ENCODE measurements around the gene TTI1. TPM values are rescaled to one million over a fixed set of nuclear protein-coding genes. Genes with fewer than 3 reads are reported as not detected.

Gene TTI1
- polyA plus RNA-seq, 1 of the 3 experiments (the other 2 are of a cell fraction), result 15.6 TPM

DNA sequence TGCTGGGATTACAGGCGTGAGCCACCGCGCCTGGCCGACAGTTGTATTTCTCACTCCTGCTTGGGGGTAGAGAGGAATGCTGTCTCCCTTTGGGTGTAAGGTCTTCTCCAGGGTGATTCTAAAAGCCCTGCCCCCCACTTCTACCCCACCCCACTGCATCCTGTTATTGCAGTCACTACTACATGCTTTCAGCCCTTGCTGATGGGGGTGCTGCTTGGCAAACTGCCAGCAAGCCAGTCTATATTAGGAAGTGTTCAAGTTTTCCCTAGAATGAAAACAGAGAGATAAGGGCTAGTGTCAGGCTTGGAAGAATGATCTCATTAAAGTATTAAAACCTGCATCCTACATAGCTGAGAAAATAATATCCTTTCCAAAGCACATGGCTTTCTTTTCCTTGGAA is 31.3 kb downstream of the TTI1 start:
- Histone ChIP-seq H3F3A (replicated peaks; ENCODE audit: insufficient read depth) (peaks cover 25% of the 10 kb centered on the region), H3K4me1 (ENCODE audit: control insufficient read depth in 1 of 2, insufficient read depth in 2 of 2, low read depth in 1 of 2, low read length in 1 of 2) (peaks cover 7 to 18% of the 10 kb centered on the region in 2 experiments; a peak in 3 of 4 replicates), H3K9ac (no peak overlapping the region), H3K27me3 (ENCODE audit: insufficient read depth) (no peaks in the 10 kb centered on the region), H3K4me2 (peak overlapping the region; percentile 13; the same call in 1 of the 2 replicates), H3K9me3 (no peaks in the 10 kb centered on the region), H2AFZ (ENCODE audit: low read depth) (no peak overlapping the region), H4K20me1 (ENCODE audit: insufficient read depth) (peaks cover 6% of the 10 kb centered on the region; the same call in 1 of the 2 replicates), H3K79me2 (ENCODE audit: insufficient read depth) (peaks cover 13% of the 10 kb centered on the region; the same call in 1 of the 2 replicates), H3K9me2 (no peaks in the 10 kb centered on the region), H3K36me3 (replicated peaks in 1 of 2; ENCODE audit: control insufficient read depth in 1 of 2, insufficient read depth in 2 of 2, low read length in 1 of 2) (peaks cover 29 to 60% of the 10 kb centered on the region in 2 experiments), H3K4me3 (ENCODE audit: low read depth in 2 of 2, low read length in 1 of 2) (no peak overlapping the region), H3K27ac (ENCODE audit: low read depth in 2 of 2, low read length in 1 of 2) (peak overlapping the region in 1 of 2 experiments; percentile 70; a peak in 2 of 4 replicates)
- no peak for DNase-seq
- CTCF ChIA-PET, result interaction anchor here (0.8 to 1.8 kb wide), 5 partner anchors 9 to 438 kb away, joined by 3 to 8 read pairs (median 4); partner anchors contain the start of gene VSTM2L
- TF ChIP-seq, protein P1, sequence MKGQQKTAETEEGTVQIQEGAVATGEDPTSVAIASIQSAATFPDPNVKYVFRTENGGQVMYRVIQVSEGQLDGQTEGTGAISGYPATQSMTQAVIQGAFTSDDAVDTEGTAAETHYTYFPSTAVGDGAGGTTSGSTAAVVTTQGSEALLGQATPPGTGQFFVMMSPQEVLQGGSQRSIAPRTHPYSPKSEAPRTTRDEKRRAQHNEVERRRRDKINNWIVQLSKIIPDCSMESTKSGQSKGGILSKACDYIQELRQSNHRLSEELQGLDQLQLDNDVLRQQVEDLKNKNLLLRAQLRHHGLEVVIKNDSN (IDR thresholded peaks at IDR 0.05; ENCODE audit: borderline replicate concordance, low read depth), result no peak
- TF ChIP-seq FOSL2 (IDR thresholded peaks at IDR 0.05; ENCODE audit: borderline replicate concordance, low read depth), result no peak
- peak; percentile 68 for TF ChIP-seq NFIC (IDR thresholded peaks at IDR 0.05; ENCODE audit: borderline replicate concordance)
- no peak for TF ChIP-seq ELF1 (IDR thresholded peaks at IDR 0.05)
- TF ChIP-seq, protein P2, sequence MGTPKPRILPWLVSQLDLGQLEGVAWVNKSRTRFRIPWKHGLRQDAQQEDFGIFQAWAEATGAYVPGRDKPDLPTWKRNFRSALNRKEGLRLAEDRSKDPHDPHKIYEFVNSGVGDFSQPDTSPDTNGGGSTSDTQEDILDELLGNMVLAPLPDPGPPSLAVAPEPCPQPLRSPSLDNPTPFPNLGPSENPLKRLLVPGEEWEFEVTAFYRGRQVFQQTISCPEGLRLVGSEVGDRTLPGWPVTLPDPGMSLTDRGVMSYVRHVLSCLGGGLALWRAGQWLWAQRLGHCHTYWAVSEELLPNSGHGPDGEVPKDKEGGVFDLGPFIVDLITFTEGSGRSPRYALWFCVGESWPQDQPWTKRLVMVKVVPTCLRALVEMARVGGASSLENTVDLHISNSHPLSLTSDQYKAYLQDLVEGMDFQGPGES (IDR thresholded peaks at IDR 0.05; ENCODE audit: low read depth, low read length), result no peak
- 92% methylated on average over 4 of the region's 4 CpGs for WGBS (ENCODE audit: low lambda C conversion rate)
- POLR2A ChIA-PET, result no interaction called here

DNA sequence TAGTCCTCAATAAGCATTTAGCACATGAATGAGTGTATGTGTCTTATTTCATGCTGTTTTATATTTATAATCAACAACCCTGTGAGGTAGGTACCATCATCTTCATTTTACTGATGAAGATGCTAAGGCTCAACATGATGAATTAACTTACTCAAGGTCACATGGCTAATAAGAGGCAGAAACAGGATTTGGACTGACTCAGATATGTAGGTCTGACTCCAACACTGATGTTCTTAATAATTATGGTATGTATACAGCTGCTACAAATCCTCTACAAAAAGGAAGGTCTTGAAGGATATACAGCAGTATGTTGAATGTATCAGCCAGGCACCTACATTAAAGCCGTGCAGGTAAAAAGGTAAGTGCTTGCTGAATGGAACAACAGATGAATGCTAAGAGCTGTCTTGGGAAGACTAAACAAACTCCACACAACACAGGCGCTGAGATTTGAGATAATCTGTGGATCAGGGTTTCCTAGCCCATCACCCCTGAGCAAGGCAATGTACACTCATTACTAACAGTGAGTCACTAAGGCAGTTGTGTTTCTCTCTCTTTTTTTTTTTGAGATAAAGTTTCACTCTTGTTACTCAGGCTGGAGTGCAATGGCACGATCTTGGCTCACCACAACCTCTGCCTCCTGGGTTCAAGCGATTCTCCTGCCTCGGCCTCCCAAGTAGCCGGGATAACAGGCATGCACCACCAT is 31.9 kb downstream of the TTI1 start:
- TF ChIP-seq, protein P1 (IDR thresholded peaks at IDR 0.05; ENCODE audit: borderline replicate concordance, low read depth), result 0 out of 2 replicates have a peak, but pooled peaks have one; percentile 35
- peak; percentile 81; the same call in 1 of the 2 replicates for TF ChIP-seq FOSL2 (IDR thresholded peaks at IDR 0.05; ENCODE audit: borderline replicate concordance, low read depth)
- TF ChIP-seq FOXM1 (IDR thresholded peaks at IDR 0.05; ENCODE audit: low read depth), result no peak
- TF ChIP-seq JUND (IDR thresholded peaks at IDR 0.05), result peak; percentile 67
- TF ChIP-seq ELF1 (IDR thresholded peaks at IDR 0.05), result no peak
- no peak for TF ChIP-seq MXI1 (IDR thresholded peaks at IDR 0.05; ENCODE audit: low read depth, low read length)
- peak; percentile 56; the same call in 1 of the 2 replicates for TF ChIP-seq TCF12 (IDR thresholded peaks at IDR 0.05)
- no peak for TF ChIP-seq SIN3A (IDR thresholded peaks at IDR 0.05; ENCODE audit: borderline replicate concordance, low read depth, low read length)
- TF ChIP-seq, protein P3, sequence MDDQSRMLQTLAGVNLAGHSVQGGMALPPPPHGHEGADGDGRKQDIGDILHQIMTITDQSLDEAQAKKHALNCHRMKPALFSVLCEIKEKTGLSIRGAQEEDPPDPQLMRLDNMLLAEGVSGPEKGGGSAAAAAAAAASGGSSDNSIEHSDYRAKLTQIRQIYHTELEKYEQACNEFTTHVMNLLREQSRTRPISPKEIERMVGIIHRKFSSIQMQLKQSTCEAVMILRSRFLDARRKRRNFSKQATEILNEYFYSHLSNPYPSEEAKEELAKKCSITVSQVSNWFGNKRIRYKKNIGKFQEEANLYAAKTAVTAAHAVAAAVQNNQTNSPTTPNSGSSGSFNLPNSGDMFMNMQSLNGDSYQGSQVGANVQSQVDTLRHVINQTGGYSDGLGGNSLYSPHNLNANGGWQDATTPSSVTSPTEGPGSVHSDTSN (IDR thresholded peaks at IDR 0.05), result no peak
- Histone ChIP-seq H3F3A (replicated peaks; ENCODE audit: insufficient read depth) (peaks cover 25% of the 10 kb centered on the region), H3K9me3 (no peaks in the 10 kb centered on the region), H3K4me3 (ENCODE audit: low read depth in 2 of 2, low read length in 1 of 2) (no peak overlapping the region), H3K27me3 (ENCODE audit: insufficient read depth) (no peaks in the 10 kb centered on the region), H3K9ac (no peak overlapping the region), H3K4me1 (ENCODE audit: control insufficient read depth in 1 of 2, insufficient read depth in 2 of 2, low read depth in 1 of 2, low read length in 1 of 2) (peaks cover 7 to 18% of the 10 kb centered on the region in 2 experiments; a peak in 3 of 4 replicates), H3K4me2 (peak overlapping the region; percentile 13; the same call in 1 of the 2 replicates), H3K79me2 (ENCODE audit: insufficient read depth) (peaks cover 6% of the 10 kb centered on the region; the same call in 1 of the 2 replicates), H2AFZ (ENCODE audit: low read depth) (no peak overlapping the region), H3K36me3 (replicated peaks in 1 of 2; ENCODE audit: control insufficient read depth in 1 of 2, insufficient read depth in 2 of 2, low read length in 1 of 2) (peaks cover 24 to 66% of the 10 kb centered on the region in 2 experiments), H3K27ac (ENCODE audit: low read depth in 2 of 2, low read length in 1 of 2) (peak overlapping the region in 1 of 2 experiments; percentile 70; a peak in 2 of 4 replicates), H4K20me1 (ENCODE audit: insufficient read depth) (peaks cover 6% of the 10 kb centered on the region; the same call in 1 of the 2 replicates), H3K9me2 (no peaks in the 10 kb centered on the region)
- ChIA-PET POLR2A (no interaction called here), CTCF (interaction anchor here (1.2 to 1.8 kb wide), 4 partner anchors 8 to 98 kb away, joined by 3 to 8 read pairs (median 4); partner anchors contain the start of gene VSTM2L)
- WGBS (ENCODE audit: low lambda C conversion rate), result 60% methylated on average over 6 of the region's 6 CpGs
- no peak for DNase-seq
